Measurements from ENCODE around the gene CEP131.

CEP131 gene

GRCh38 chr17:81186203-81186602 is 36.6 kb downstream of the CEP131 start:
- Histone ChIP-seq H4K8ac (ENCODE audit: low read length) (no peak overlapping the region), H3K9ac (ENCODE audit: low read length) (no peak overlapping the region), H3K14ac (ENCODE audit: low read length in 2 of 2) (no peak overlapping the region), H3K18ac (ENCODE audit: low read depth in 1 of 2, low read length in 2 of 2) (no peak overlapping the region), H3K4me3 (ENCODE audit: insufficient read depth in 1 of 2, low read depth in 1 of 2, low read length in 2 of 2) (no peak overlapping the region), H2AK5ac (ENCODE audit: low read length, severe bottlenecking) (no peak overlapping the region), H3K4me1 (ENCODE audit: control insufficient read depth, insufficient read depth, low read depth, low read length) (peaks cover 12% of the 10 kb centered on the region), H3K23ac (ENCODE audit: low read length in 2 of 2) (no peak overlapping the region), H3K4me2 (ENCODE audit: low read length, poor library complexity, severe bottlenecking) (no peak overlapping the region), H4K91ac (ENCODE audit: low read length) (no peak overlapping the region), H3K27me3 (ENCODE audit: control insufficient read depth in 1 of 2, insufficient read depth in 1 of 2, low read length in 2 of 2) (peaks cover 23 to 33% of the 10 kb centered on the region in 2 experiments), H2BK120ac (ENCODE audit: low read depth, low read length) (no peak overlapping the region), H3K27ac (ENCODE audit: low read length, poor library complexity, severe bottlenecking) (no peak overlapping the region), H2BK5ac (ENCODE audit: low read depth, low read length, poor library complexity, severe bottlenecking) (no peak overlapping the region), H2AFZ (ENCODE audit: low read depth, low read length) (no peak overlapping the region), H3K9me3 (ENCODE audit: control insufficient read depth, low read length) (no peaks in the 10 kb centered on the region), H2BK12ac (ENCODE audit: low read length in 2 of 2) (no peak overlapping the region), H3K79me1 (replicated peaks; ENCODE audit: low read length, poor library complexity, severe bottlenecking) (no peaks in the 10 kb centered on the region), H2BK15ac (ENCODE audit: low read depth, poor library complexity, severe bottlenecking) (no peak overlapping the region), H3K36me3 (ENCODE audit: control insufficient read depth in 1 of 2, insufficient read depth in 2 of 2, low read depth in 1 of 2, low read length in 2 of 2) (peaks cover 0 to 30% of the 10 kb centered on the region in 2 experiments), H3K4ac (ENCODE audit: low read depth in 1 of 2, low read length in 2 of 2) (no peak overlapping the region)
- DNase-seq = no peak
- 78% methylated on average over 6 of the region's 7 CpGs for WGBS

GRCh38 chr17:81184555-81184954 is 38.2 kb downstream of the CEP131 start:
- no peak overlapping the region for H3K23ac ChIP-seq (ENCODE audit: low read length in 2 of 2)
- H3K4me2 ChIP-seq (ENCODE audit: low read length, poor library complexity, severe bottlenecking) = no peak overlapping the region
- H3K27me3 ChIP-seq (ENCODE audit: control insufficient read depth in 1 of 2, insufficient read depth in 1 of 2, low read length in 2 of 2) = peaks cover 24 to 42% of the 10 kb centered on the region in 2 experiments
- H3K36me3 ChIP-seq (ENCODE audit: control insufficient read depth in 1 of 2, insufficient read depth in 2 of 2, low read depth in 1 of 2, low read length in 2 of 2) = peaks cover 0 to 13% of the 10 kb centered on the region in 2 experiments
- 68% methylated on average over 12 of the region's 15 CpGs for WGBS
- no peak overlapping the region for H3K9ac ChIP-seq (ENCODE audit: low read length)
- no peak overlapping the region for H3K4me3 ChIP-seq (ENCODE audit: insufficient read depth in 1 of 2, low read depth in 1 of 2, low read length in 2 of 2)
- no peaks in the 10 kb centered on the region for H3K79me1 ChIP-seq (replicated peaks; ENCODE audit: low read length, poor library complexity, severe bottlenecking)
- H2BK15ac ChIP-seq (ENCODE audit: low read depth, poor library complexity, severe bottlenecking) = no peak overlapping the region
- no peak for DNase-seq
- H2BK12ac ChIP-seq (ENCODE audit: low read length in 2 of 2) = no peak overlapping the region
- no peak overlapping the region for H2AFZ ChIP-seq (ENCODE audit: low read depth, low read length)
- H4K8ac ChIP-seq (ENCODE audit: low read length) = no peak overlapping the region
- H3K9me3 ChIP-seq (ENCODE audit: control insufficient read depth, low read length) = no peaks in the 10 kb centered on the region
- no peak overlapping the region for H2AK5ac ChIP-seq (ENCODE audit: low read length, severe bottlenecking)
- peaks cover 10% of the 10 kb centered on the region for H3K4me1 ChIP-seq (ENCODE audit: control insufficient read depth, insufficient read depth, low read depth, low read length)
- H3K27ac ChIP-seq (ENCODE audit: low read length, poor library complexity, severe bottlenecking) = no peak overlapping the region
- H3K14ac ChIP-seq (ENCODE audit: low read length in 2 of 2) = no peak overlapping the region
- H2BK120ac ChIP-seq (ENCODE audit: low read depth, low read length) = no peak overlapping the region
- no peak overlapping the region for H3K18ac ChIP-seq (ENCODE audit: low read depth in 1 of 2, low read length in 2 of 2)
- no peak overlapping the region for H4K91ac ChIP-seq (ENCODE audit: low read length)
- no peak overlapping the region for H3K4ac ChIP-seq (ENCODE audit: low read depth in 1 of 2, low read length in 2 of 2)
- H2BK5ac ChIP-seq (ENCODE audit: low read depth, low read length, poor library complexity, severe bottlenecking) = no peak overlapping the region

- Histone ChIP-seq H3K14ac (ENCODE audit: low read length in 2 of 2) (no peak overlapping the region), H3K79me1 (replicated peaks; ENCODE audit: low read length, poor library complexity, severe bottlenecking) (no peaks in the 10 kb centered on the region), H2BK15ac (ENCODE audit: low read depth, poor library complexity, severe bottlenecking) (no peak overlapping the region), H3K27ac (ENCODE audit: low read length, poor library complexity, severe bottlenecking) (no peak overlapping the region), H2BK12ac (ENCODE audit: low read length in 2 of 2) (no peak overlapping the region), H3K36me3 (ENCODE audit: control insufficient read depth in 1 of 2, insufficient read depth in 2 of 2, low read depth in 1 of 2, low read length in 2 of 2) (peaks cover 0 to 6% of the 10 kb centered on the region in 2 experiments), H3K4me2 (ENCODE audit: low read length, poor library complexity, severe bottlenecking) (no peak overlapping the region), H3K9me3 (ENCODE audit: control insufficient read depth, low read length) (no peaks in the 10 kb centered on the region), H4K91ac (ENCODE audit: low read length) (no peak overlapping the region), H2BK5ac (ENCODE audit: low read depth, low read length, poor library complexity, severe bottlenecking) (no peak overlapping the region), H3K4me3 (ENCODE audit: insufficient read depth in 1 of 2, low read depth in 1 of 2, low read length in 2 of 2) (no peak overlapping the region), H2AK5ac (ENCODE audit: low read length, severe bottlenecking) (no peak overlapping the region), H3K27me3 (ENCODE audit: control insufficient read depth in 1 of 2, insufficient read depth in 1 of 2, low read length in 2 of 2) (peaks cover 27 to 43% of the 10 kb centered on the region in 2 experiments), H4K8ac (ENCODE audit: low read length) (no peak overlapping the region), H3K18ac (ENCODE audit: low read depth in 1 of 2, low read length in 2 of 2) (no peak overlapping the region), H3K4me1 (ENCODE audit: control insufficient read depth, insufficient read depth, low read depth, low read length) (peaks cover 10% of the 10 kb centered on the region), H3K9ac (ENCODE audit: low read length) (no peak overlapping the region), H3K4ac (ENCODE audit: low read depth in 1 of 2, low read length in 2 of 2) (no peak overlapping the region), H2AFZ (ENCODE audit: low read depth, low read length) (no peak overlapping the region), H2BK120ac (ENCODE audit: low read depth, low read length) (no peak overlapping the region), H3K23ac (ENCODE audit: low read length in 2 of 2) (no peak overlapping the region)
- no peak for DNase-seq
- WGBS = 94% methylated on average over 11 of the region's 11 CpGs
Observed at GRCh38 chr17:81183807-81184206, 39.0 kb downstream of the CEP131 start.

GRCh38 chr17:81183316-81183715 is 39.4 kb downstream of the CEP131 start:
- Histone ChIP-seq H3K23ac (ENCODE audit: low read length in 2 of 2) (no peak overlapping the region), H3K27ac (ENCODE audit: low read length, poor library complexity, severe bottlenecking) (no peak overlapping the region), H3K18ac (ENCODE audit: low read depth in 1 of 2, low read length in 2 of 2) (no peak overlapping the region), H4K8ac (ENCODE audit: low read length) (no peak overlapping the region), H3K79me1 (replicated peaks; ENCODE audit: low read length, poor library complexity, severe bottlenecking) (no peaks in the 10 kb centered on the region), H2BK15ac (ENCODE audit: low read depth, poor library complexity, severe bottlenecking) (no peak overlapping the region), H2BK120ac (ENCODE audit: low read depth, low read length) (no peak overlapping the region), H3K4me1 (ENCODE audit: control insufficient read depth, insufficient read depth, low read depth, low read length) (peaks cover 10% of the 10 kb centered on the region), H3K9ac (ENCODE audit: low read length) (no peak overlapping the region), H2AK5ac (ENCODE audit: low read length, severe bottlenecking) (no peak overlapping the region), H3K4ac (ENCODE audit: low read depth in 1 of 2, low read length in 2 of 2) (no peak overlapping the region), H2BK5ac (ENCODE audit: low read depth, low read length, poor library complexity, severe bottlenecking) (no peak overlapping the region), H3K4me3 (ENCODE audit: insufficient read depth in 1 of 2, low read depth in 1 of 2, low read length in 2 of 2) (no peak overlapping the region), H3K36me3 (ENCODE audit: control insufficient read depth in 1 of 2, insufficient read depth in 2 of 2, low read depth in 1 of 2, low read length in 2 of 2) (peaks cover 0 to 1% of the 10 kb centered on the region in 2 experiments), H3K27me3 (ENCODE audit: control insufficient read depth in 1 of 2, insufficient read depth in 1 of 2, low read length in 2 of 2) (peaks cover 27 to 43% of the 10 kb centered on the region in 2 experiments), H4K91ac (ENCODE audit: low read length) (no peak overlapping the region), H3K9me3 (ENCODE audit: control insufficient read depth, low read length) (no peaks in the 10 kb centered on the region), H2BK12ac (ENCODE audit: low read length in 2 of 2) (no peak overlapping the region), H3K4me2 (ENCODE audit: low read length, poor library complexity, severe bottlenecking) (no peak overlapping the region), H2AFZ (ENCODE audit: low read depth, low read length) (no peak overlapping the region), H3K14ac (ENCODE audit: low read length in 2 of 2) (no peak overlapping the region)
- DNase-seq = no peak
- 88% methylated on average over 10 of the region's 10 CpGs for WGBS
